IPS-11a (cell line): ENCODE results near the gene PDYN.
A peak's percentile ranks its signal among the peaks of the same experiment; 100 is the strongest.

Experiments
- H3K4me3 ChIP-seq: one replicate; pipeline ENCODE4 v1.5.1; 2013; ENCODE audit warnings: low read depth, low read length, control low read depth

The PDYN gene

DNA sequence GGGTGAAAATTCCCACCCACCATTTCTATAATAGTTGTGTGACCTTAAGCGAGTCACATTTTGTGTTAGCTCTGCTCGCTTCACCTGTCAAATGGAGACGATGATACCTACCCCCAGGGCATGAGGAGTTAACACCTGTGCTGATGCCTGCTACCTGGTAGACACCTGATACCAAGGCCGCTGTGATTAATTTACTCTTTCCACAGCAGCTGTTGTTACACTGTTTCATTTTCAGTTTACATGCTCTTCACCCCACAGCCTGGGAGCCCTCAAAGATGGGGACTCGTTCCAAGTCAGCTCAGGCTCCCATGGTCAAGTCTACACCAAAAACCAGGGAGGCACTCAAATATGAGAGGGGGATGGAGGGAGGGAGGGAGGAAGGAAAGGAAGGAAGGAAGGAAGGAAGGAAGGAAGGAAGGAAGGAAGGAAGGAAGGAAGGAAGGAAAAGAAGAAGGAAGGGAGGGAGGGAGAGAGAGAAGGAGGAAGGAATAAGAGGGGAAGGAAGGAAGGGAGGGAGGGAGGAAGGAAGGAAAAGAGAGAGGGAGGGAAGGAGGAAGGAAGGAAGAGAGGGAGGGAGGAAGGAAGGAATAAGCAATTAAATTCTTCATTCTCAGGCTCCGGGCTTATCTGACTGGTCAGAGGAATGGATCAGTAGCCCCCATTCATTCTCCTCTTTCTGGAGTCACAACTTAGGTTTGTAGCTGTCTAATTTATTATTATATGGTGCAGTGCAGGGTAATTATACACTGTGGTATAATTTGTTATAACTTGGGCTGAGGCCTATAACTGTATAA is 40.9 kb downstream of the PDYN start:
- no peak overlapping the region for H3K4me3 ChIP-seq

DNA sequence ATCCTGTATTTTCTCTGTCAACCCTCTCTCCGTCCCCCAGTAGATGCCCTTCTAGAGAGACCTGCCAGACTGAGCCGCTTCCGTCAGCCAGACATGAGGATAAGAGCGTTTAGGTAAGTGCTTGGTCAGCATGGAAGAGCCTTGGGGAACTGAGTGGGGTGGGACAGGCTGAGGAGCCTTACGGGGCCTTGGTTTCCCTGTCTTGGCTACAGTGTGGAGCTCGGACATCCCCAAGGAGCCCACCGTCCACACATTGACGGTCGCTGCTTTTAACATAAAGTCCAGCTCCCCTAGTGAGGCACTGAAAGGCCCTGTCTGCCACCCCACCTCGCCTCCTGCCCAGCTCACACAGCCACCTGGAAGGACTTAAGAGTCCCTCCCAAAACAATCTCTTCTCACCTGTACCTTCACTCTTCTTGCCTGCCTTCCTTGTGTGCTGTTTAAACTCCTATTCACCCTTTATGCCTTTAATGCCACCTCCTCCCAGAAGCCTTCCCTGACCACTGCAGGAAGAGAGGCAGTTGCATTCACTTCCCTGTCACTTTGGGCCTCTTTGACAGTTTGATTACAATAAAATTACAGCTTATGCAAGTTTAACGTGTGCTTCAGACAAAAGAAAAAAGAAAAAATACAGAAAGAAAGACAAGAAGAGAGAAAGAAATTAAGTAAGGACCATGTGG is 42.3 kb downstream of the PDYN start:
- H3K4me3 ChIP-seq: no peak overlapping the region

DNA sequence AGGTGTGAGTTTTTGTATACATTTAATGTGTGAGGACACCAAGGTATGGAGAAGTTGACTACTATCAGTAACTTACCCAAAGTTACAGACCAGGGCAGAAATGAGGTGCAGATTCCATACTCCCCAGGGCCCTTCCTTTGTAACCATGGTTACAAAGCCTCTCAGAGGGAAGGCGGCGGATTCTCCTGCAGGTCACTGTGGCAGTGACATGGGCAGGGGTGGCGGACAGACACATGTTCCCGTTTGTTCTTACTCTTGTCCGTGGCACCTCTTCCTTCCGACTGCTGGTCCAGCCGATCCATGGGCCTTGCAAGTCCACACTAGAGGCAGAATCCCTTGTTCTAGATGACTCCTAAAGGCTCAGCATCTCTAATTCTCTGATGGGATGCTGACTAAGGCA is 43.0 kb downstream of the PDYN start:
- no peak overlapping the region for H3K4me3 ChIP-seq

DNA sequence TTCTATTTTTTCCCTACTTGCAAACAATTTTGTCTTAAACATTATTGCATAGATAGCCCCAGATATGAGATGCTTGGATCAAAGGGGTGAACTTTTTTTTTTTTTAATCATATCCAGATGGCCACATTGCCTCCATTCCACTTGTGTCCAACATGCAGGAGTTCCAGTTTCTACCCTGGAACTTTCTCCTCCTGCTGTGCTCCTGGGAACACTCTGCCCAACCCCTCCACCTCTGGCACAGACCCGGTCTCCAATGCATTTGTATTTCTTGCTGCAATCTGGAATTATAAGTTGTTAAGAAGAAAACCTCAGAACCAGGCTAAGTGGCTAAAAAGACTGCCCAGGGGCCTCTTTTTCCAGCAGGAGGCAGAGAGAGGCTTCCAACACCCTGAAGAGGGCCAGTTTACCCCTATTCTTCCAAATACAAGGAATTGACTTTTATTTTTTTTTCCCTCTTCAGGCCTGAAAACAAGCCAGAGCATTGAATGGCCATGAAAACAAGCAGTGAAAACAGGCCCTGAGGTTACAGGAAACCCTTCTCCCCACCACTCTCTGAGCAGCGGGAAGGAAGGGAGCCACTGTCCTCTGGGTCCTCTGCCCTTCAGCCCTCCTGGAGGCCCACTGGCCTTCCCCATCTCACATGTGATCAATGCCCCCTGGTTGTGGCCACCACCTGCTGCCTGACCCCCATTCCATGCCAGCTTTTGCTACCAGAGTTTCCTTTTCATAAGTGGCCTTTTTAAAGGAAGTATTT is 44.3 kb downstream of the PDYN start:
- H3K4me3 ChIP-seq: no peak overlapping the region

DNA sequence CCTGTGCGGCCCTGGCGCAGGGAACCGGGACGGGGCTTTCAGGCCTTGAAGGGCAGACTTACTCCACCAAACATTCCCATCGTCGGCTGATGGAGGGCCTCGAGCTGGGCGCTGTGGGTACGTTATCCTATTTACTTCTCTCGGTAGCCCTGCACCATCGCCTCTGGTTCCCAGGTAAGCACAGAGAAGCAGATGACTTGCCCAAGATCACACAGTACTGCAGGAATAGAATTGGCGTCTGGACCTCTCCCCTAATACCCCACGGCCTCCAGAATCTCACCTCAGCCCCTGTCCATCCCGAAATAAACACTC is 46.4 kb downstream of the PDYN start:
- H3K4me3 ChIP-seq: no peak overlapping the region

DNA sequence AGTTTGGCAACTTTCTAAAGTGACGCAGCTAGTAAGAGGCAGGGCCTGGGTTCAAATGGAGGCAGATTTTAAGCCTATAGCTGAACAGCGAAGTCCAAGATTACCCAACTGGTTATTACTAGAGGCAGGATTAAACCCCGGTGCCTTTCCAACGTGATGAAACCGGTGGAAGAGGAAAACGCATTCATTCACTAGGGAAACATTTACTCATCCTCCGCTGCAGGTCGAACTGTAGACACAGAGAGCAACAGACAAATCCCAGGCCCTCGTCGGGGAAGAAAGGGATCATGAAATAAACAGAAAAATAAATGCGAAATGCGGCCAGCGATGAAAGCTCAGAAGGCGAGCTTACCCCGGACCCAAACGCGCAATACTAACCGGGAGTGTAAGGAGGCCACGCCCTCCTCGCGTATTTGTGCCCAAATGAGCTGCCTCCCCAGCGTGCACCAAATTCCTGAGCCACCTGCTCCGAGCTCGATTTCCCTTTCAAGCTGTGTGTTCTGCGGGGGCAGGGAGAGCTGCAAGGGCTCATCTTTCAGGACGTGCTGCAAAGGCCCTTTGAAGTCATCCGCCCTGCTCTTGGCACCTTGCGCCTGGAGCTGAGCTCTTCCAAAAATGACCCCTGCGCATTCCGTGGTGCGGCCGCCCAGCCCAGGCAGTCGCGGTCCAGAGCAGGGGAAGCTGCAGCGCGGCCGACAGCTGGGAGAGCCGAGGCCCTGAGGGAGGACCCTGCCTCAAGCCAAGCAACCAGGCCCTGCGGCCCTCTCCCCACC is 46.9 kb downstream of the PDYN start:
- H3K4me3 ChIP-seq: peak overlapping the region; percentile 31

DNA sequence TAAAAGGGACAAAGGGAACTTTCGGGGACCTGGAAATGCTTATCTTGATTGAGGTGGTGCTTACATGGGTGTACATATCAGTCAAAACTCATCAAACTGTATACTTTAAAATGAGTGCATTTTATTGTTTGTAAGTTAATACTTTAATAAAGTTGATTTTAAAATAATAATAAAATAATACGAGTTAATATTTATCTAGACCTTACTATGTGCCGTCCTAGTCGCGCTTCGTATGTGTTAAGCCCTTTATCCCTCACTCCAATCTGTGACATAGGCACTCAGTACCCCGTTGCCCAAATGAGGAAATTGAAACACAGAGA is 47.5 kb downstream of the PDYN start:
- H3K4me3 ChIP-seq: no peak overlapping the region

DNA sequence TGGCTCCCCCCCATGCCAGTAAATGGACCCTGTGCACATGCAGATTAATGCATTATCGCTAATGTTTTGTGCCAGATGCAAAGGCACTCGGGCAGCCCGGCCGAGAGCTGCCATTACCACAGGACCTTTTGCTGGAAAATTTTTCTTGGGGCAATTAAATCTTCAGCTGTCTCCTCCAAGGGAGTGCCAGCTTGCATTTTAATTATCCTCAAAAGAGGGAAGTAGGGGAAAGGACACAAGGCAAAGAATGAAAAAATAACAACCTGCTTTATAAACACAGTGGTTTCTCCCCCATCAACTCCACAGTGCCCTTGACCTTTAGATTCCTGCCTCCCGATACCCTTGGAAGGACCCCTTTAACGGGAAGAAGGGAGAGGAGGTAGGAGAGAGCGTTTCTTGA is 48.2 kb downstream of the PDYN start:
- H3K4me3 ChIP-seq: no peak overlapping the region

DNA sequence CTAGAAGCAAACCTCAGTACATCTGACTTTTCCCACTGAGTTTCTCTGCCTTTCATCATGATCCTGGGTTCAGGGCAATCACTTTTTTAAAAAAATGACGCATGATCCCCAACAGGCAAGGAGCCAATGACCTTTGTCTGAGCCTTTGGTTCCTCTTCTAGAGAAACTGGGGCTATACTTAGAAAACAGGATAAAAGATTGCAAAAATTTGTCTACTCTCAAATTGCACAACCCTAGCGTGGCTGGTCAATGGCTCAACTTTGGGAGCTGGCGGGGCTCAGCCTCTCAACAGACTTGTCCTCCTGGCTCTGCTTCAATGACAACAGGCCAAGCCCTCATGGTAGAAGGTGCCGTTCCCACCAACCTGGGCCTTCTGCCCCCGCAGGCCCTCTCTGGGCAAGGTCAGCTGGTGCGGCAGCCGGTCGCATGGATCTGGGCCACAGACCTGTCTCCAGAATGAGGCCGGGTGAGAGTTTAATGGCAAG is 48.7 kb downstream of the PDYN start:
- H3K4me3 ChIP-seq: no peak overlapping the region

DNA sequence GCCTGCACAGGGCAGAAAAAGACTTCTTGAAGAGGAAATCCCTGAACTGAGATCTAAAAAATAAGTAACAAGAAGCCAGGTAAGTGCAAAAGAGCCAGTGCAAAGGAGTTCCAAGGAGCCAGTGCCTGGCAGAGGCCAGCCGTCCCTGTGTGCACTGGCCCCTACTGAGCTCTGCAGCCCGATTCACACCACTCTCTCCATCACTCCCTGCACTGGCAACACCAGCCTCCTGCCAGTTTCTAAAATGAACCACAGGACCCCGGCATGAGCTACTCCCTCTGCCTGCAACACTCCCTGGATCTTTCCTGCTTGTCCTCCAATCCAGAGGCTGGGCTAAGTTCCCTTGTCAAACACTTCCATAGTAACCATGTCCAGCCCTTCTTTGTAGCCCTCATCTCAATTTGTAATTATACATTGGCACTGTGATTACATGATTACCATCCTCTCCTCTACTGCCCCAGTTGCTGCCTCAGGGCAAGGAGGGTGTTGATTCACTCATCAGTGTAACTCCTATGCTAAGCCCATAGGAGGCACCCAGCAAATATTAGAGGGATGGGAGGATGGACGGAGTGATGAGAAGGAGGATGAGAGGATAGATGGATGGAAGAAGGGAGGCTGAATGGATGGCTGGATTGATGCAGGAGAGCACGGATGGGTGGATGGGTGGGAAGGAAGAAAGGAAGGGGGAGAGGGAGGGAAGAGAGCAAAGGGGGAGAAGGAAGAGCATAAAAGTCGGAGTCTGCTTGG is 49.3 kb downstream of the PDYN start:
- H3K4me3 ChIP-seq: no peak overlapping the region

DNA sequence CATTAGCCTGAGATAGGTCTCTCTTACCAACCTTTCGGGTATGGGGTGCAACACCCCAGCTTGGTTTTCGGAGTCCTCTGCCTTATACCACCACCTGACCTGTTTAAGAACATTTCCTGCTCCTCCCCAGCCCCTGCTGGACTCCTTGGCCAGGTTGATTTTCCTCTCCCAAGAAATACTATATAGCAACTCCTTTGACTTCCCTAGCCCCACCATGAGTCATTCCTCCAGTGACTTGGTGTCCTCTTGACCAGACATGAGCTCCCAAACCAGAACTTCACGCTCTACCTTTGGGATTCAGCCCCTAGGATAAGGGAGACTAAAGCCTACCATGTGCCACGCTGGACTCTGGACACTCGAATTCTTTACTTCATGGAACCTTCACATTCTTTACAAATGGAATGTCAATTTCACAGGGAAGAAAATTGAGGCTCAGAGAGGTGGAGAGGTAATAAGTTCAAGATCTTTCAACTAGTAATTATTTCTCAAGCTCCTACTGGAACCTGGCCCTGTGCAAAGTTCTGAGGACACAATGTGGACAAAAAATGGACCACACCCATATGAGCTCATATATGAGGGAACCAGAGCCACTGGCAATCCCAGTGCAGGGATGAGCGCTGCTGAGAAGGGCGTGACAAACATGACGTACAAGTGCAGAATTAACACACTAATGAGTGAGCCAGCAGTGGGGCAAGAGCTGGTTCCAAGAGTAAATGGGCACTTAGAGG is 50.4 kb downstream of the PDYN start:
- H3K4me3 ChIP-seq: no peak overlapping the region

DNA sequence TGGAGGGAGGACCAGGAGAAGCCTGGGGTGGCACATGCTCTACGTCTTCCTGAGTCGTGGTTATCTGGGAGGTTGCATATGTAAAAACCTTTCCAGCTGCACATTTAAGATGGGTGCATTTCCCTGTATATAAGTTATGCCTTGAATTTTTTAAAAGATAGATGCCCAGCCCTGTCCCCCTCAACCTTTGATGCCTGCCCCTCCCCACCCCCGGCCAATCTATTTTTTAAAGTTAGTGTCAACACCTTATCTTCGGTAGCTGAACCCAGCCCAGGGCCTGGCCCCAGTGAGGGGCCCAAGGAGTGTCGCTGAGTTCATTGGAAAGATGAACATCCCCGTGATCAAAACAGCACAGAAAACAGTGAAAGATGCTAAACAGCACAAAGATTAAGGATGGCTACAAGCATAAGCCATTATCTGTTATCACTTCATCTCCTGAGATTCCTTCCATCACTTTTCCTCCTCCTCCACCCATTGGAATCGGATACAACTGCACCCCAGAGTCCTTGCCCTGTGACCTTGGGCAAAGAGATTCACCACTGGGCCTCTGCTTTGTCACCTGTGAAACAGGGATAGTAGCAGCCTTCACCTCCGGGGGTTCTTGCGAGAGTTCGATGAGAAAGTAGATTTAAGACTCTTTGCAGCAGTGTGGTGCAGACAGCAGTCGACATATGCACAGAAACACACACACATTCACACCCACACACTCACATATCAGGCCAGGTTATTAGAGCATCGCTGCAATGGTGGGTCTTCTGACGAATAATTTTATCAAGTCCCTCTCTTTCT is 51.2 kb downstream of the PDYN start:
- H3K4me3 ChIP-seq: no peak overlapping the region

DNA sequence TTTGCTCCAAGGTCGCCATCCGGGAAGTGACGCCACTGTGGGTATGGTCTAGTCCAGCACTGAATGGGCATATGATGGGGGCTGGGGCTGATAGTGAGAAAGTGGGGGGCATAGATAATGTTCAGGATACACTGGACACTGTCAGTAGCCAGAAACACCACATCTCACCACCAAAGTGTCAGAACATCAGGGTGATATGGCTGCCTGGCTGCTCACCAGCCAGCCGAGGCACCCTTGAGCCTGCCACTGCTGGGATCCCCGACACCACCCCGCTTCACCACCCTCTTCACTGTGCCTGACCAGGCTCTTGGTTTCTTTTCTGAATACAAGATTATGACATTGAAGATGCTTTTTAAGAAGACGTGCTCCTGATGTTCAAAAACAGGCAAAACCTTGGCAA is 51.8 kb downstream of the PDYN start:
- no peak overlapping the region for H3K4me3 ChIP-seq

DNA sequence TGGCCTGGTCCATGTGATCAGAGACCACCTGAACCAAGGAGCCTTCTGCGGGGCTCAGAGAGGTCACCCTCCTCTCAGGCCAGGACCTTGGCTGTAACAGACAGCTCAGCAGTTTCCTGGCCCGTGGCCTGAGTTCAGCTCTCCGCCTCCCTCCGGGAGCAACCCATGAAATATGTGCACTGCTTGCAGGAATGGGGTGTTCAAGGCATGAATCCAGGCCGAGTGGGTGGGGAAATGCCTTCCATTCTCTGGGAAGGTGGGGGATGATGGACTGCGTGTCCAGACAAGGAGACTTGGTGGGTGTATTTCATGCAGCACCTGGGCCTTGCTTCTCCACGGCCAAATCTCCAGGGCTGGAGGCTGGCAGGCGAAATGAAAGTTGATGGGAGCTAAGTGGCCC is 52.6 kb downstream of the PDYN start:
- H3K4me3 ChIP-seq: no peak overlapping the region

DNA sequence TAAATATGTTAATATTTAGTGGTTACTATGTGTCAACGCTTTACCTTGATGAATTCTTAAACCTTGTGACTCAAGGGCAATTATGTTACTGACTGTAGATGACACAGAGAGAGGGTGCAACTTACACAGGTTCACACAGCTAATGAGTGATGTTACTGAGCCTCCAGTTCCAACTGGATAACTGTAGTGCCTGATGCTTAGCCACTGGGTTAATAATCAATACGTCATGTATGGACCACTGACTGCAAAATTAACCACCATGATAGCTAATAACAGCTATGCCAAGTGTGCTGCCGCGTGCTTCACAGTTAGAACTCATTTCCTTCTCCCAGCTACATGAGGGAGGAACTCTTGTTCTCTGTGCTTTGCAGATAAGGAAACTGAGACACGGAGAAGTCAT is 53.3 kb downstream of the PDYN start:
- H3K4me3 ChIP-seq: no peak overlapping the region

DNA sequence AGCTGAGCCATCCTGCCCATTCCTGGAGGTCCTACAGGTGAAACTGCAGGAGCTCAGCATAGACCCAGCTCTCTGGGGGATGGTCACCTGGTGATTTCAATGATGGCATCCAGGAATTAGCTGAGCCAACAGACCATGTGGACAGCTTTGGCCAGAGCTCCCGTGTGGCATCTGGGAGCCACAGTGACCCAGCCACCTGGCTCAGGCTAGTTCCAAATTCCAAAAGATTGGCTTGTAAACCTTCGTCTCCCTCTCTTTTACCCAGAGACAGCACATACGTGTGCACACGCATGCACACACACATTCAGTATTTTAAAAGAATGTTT is 54.6 kb downstream of the PDYN start:
- no peak overlapping the region for H3K4me3 ChIP-seq

DNA sequence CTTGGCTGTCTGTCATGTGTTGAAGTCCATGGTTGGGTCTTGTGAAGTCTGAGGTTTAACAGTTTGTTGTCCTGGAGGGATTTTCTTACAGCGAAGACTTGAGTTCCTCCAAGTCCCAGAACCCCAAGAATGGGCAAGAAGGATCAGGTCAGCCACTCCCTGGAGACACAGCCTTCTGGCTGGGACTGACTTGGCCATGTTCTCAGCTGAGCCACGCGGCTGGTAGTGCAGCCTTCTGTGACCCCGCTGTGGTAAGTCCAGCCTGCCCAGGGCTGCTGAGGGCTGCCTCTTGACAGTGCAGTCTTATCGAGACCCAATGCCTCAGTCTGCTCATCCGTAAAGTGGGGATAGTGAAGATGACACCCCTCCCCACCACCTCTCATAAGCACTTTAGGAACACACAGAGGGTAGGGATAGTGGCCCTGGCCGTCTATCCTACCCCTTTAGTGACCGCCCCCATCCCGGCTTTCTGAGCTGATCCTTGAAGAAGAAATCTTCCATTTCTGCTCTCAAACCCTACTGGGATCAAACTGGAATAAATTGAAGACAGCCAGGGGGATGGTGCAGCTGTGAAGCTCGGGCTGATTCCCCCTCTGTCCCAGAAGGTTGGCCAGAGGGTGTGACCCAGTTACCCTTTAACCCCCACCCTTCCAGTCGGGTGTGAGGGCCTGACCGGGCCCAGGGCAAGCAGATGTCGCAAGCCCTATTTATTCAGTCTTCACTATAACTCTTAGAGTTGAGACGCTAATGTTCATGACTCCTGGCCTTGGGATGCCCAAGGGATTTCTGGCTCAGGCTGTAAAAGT is 55.2 kb downstream of the PDYN start:
- H3K4me3 ChIP-seq: no peak overlapping the region

DNA sequence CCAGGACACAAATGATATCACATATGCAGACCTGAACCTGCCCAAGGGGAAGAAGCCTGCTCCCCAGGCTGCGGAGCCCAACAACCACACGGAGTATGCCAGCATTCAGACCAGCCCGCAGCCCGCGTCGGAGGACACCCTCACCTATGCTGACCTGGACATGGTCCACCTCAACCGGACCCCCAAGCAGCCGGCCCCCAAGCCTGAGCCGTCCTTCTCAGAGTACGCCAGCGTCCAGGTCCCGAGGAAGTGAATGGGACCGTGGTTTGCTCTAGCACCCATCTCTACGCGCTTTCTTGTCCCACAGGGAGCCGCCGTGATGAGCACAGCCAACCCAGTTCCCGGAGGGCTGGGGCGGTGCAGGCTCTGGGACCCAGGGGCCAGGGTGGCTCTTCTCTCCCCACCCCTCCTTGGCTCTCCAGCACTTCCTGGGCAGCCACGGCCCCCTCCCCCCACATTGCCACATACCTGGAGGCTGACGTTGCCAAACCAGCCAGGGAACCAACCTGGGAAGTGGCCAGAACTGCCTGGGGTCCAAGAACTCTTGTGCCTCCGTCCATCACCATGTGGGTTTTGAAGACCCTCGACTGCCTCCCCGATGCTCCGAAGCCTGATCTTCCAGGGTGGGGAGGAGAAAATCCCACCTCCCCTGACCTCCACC is 56.4 kb downstream of the PDYN start:
- H3K4me3 ChIP-seq: no peak overlapping the region
